ENCODE data around the gene CBX5.
"Not testable (repeated sequence)": the region's sequence is repeated elsewhere in the genome, so short reads cannot be mapped to it uniquely, and the experiment has no call there.

Gene CBX5

GRCh38 chr12:54200412-54200811 is 79.5 kb downstream of the CBX5 start:
- no peak for DNase-seq

DNA sequence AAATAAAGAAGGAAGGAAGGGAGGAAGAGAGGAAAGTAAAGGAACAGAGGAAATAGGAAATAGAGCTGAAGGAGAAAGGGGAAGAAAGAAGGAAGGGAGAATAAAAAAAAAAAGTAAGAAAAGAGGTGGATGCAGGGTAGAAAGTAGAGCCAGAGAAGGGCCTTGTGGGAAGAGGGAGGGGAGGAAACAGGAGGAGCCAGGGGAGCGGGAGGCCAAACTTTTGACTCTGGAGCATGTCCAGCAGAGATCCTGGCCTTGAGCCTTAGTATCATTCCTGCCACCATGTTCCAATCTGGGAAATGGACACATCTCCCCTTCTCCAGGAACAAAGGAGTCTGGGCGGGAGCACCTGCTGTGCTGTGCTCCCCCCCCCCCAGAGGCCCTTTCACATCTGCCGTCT is 80.0 kb downstream of the CBX5 start:
- DNase-seq: no peak

DNA sequence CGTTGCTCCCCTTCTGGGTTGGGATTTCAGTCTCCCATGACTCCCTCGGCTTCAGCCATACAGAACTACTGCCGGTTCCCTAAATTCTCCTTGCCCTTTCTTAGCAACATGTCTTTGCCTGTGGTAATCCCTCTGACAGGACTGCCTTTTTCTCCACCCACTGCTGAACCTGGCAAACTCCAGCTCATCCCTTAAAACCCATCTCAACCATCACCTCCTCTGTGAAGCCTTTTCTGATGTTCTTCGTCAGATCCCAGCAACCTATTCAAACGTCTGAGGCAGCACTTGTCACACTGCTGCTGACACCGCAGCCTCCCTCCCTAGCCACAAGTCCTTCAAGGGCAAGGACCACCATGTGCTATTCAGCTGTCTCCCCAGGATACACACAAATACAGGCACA is 80.9 kb downstream of the CBX5 start:
- no peak for DNase-seq

GRCh38 chr12:54197431-54197909 is 82.5 kb downstream of the CBX5 start:
- no peak for DNase-seq

- DNase-seq: no peak
Measured at GRCh38 chr12:54197010-54197409, 82.9 kb downstream of the CBX5 start.

GRCh38 chr12:54196396-54196795 is 83.5 kb downstream of the CBX5 start:
- DNase-seq: no peak

- peak in 2 of 56 donors; percentile 4 to 12 for DNase-seq
Measured at GRCh38 chr12:54195737-54196347, 84.1 kb downstream of the CBX5 start.

DNA sequence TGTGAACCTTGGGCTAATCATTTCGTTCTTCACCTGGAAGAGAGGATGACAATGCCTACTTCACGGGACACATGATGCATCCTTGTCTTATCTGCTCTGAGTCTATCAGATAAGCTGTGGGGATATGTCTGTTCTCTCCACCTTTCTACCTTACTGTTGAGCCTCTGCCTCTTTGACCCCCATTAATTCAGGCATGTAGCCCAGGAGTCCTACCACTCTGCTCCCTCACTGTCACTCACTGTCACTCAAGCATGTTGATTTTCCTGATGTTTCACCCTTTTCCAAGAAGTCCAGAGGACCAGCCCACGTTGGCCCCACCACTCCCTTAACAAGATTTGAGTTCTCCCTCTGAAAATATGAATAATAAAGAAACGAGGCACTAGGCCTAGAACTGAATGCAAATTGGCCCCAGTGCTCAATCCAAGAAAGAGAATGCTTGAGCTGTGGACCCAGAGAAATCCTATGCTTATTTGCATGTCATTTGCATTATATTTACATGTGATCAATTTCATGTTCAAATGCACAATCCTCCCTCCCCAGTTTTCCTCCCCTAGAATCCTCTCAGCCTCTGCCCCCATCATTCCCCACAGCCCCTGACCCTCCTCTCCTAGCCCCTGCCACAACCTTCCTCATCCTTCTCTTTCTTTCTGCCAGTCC is 84.7 kb downstream of the CBX5 start:
- no peak for DNase-seq

GRCh38 chr12:54194611-54195010 is 85.3 kb downstream of the CBX5 start:
- not testable (repeated sequence) for DNase-seq

GRCh38 chr12:54193434-54193833 is 86.5 kb downstream of the CBX5 start:
- DNase-seq: no peak

GRCh38 chr12:54191550-54192022 is 88.3 kb downstream of the CBX5 start:
- DNase-seq: peak in 51 of 56 donors; percentile 5 to 90 (median 59)

DNA sequence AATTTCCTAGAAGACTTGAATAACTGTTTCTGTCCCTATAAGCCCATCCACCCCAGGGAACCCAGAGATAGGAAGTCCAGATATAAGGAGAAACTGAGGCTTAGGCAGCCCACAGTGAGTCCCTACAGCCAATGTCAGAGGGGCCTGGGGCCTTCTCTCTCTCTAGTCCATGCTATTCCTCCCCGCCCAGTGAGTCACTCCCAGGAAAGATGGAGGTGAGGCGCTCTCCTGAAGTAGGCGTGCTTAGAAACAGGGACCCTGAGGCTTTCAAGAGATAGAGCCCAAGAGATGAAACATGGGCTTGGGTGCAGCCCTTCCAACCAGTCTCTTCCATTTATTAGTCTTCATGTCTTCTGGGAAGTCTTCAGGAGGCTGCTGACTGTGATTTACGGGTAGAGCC is 88.8 kb downstream of the CBX5 start:
- DNase-seq: no peak

DNA sequence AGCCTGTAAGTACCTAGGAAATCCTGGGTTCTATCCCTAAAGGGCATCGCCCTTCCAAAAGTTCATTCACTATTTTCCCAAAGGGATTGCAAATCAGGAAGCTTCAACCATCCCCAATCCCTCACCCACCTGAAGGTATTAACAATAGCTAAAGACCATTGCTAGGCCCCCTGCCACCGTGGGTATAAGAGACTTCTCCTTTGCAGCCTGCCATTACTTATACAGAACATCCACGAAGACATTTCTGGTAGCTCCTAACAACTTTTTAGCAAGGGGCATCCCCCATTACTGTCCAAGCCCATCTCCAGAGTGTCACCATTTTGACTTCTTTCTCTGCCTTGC is 90.8 kb downstream of the CBX5 start:
- peak in 2 of 56 donors; percentile 38 to 51 for DNase-seq

DNA sequence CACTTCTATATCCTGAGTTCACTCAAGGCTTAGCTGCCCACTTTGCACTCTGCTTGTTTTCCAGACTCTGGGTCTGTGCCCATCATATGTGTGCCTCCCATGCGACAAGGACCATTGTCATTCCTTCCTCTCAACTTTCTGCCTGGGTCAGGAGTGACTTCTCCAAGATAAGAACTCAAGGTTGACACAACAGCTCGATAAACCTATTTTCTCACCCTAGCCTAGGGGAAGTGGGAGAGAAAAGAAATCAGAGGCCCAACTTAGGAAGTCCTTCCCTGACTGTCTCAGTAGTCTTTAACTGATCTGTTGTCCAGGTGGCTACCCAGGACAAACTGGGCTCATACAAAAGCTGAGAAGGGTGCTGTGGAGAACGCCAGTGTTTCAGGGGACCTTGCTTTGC is 92.8 kb downstream of the CBX5 start:
- no peak for DNase-seq

- DNase-seq: no peak
Measured at GRCh38 chr12:54185919-54186318, 94.0 kb downstream of the CBX5 start.

GRCh38 chr12:54185297-54185696 is 94.6 kb downstream of the CBX5 start:
- not testable (repeated sequence) for DNase-seq

DNA sequence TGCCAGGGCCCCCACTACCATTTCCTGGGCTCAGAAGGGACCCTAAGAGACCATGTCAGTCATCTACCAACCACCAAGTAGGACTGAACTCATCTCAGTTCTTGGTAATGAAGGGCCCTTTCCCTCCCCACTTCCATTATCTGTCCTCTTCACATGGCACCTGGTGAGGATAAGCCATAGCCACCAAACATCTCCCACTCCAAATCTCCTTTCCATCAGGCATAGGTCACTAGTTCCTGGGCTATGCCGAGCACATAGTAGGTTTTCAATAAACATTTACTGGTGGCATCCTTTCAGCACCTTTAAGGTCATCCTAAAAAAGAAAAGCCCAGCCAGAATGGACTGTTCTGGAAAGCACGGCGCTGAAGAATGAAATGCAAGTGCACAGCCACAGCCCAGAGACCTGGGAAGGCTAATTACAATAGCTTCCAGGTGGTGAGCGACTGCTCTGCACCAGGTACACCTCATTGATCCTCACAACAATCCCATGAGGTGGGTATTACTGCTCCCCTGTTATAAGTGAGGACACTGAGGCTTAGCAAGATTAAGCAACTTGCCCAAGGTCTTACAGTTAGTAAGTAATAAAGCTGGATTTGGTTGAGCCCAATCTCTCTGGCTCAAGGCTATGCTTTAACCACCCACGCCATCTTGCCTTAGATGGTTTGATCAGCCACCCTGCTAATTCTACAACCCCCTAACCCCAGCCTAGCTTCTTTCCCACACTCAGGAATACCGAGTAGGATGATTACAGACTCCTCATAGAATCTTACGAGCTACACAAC is 95.7 kb downstream of the CBX5 start:
- no peak for DNase-seq

- no peak for DNase-seq
Measured at GRCh38 chr12:54182981-54183380, 96.9 kb downstream of the CBX5 start.

GRCh38 chr12:54182086-54182485 is 97.8 kb downstream of the CBX5 start:
- DNase-seq: no peak
